A549 (cell line): ENCODE data around the gene NT5C3A. TPM values are rescaled to one million over a fixed set of nuclear protein-coding genes. Genes with fewer than 3 reads are reported as not detected.

Source experiments
- ATAC-seq, 2 experiments: fragments of 200-7000 bp in 1 of 2; fragments of >200 bp in 1 of 2; cut with Nextera tagmentation in 1 of 2; cut with Tn5 transposase in 1 of 2; 3 replicates each; pipeline versions ENCODE4 v1.8.0 to v1.9.1; 2018 to 2020; ENCODE audit warnings: mild to moderate bottlenecking in 1 of 2, moderate library complexity in 1 of 2
- CTCF ChIA-PET: fragments of 300-600 bp; sonication (Branson Sonifier 250); formaldehyde crosslinking; extraction: SDS; loops from one replicate; lab custom pipeline; 2021; ENCODE audit warnings: antibody characterized with exemption, inconsistent platforms; lab: Yijun Ruan, JAX
- POLR2A ChIA-PET: fragments of 350-600 bp; formaldehyde crosslinking; extraction: SDS; loops from one replicate; lab custom pipeline; 2021; ENCODE audit warnings: antibody characterized with exemption, inconsistent platforms; lab: Yijun Ruan, JAX
- DNase-seq, 2 experiments: peaks; one replicate each; pipeline versions ENCODE4 v3.0.0 to v3.0.0-alpha.2; 2011 to 2016; ENCODE audit warnings: low read depth in 1 of 2, low spot score in 1 of 2
- FAIRE-seq: peaks from 2 replicates; lab custom pipeline; 2011; peaks lifted over from hg19 to GRCh38; lab: Jason Lieb, UNC
- H3K27ac ChIP-seq, 2 experiments: fragments of >200 bp; sonication (Bioruptor Twin); formaldehyde crosslinking; 3 replicates each; pipeline ENCODE4 v1.5.1; 2016 to 2017
- H3K4me1 ChIP-seq: fragments of >200 bp; sonication (Bioruptor Twin); formaldehyde crosslinking; 3 replicates; pipeline ENCODE4 v1.6.1; 2016
- H3K4me2 ChIP-seq: fragments of >200 bp; sonication (Bioruptor Twin); formaldehyde crosslinking; 3 replicates; pipeline ENCODE4 v1.6.1; 2016
- H3K4me3 ChIP-seq: fragments of >200 bp; sonication (Bioruptor Twin); formaldehyde crosslinking; 3 replicates; pipeline ENCODE4 v1.5.1; 2016
- H3K9me3 ChIP-seq: fragments of >200 bp; sonication (Bioruptor Twin); formaldehyde crosslinking; 3 replicates; pipeline ENCODE4 v1.6.1; 2016
- ATOH8 ChIP-seq: fragments of 250-450 bp; sonication (Bioruptor Pico); IDR thresholded peaks from 2 replicates; pipeline ENCODE4 v1.5.0; 2020; ENCODE audit warnings: low read depth, mild to moderate bottlenecking, moderate library complexity
- CBX2 ChIP-seq: fragments of 200-600 bp; sonication (generic); IDR thresholded peaks from 2 replicates; pipeline ENCODE4 v1.6.1; 2016; ENCODE audit warnings: low read depth, mild to moderate bottlenecking, borderline replicate concordance
- CTCF ChIP-seq: fragments of >200 bp; sonication (Bioruptor Twin); formaldehyde crosslinking; IDR thresholded peaks from 3 replicates; pipeline ENCODE4 v1.5.1; 2016
- E2F6 ChIP-seq: IDR thresholded peaks from 2 replicates; pipeline ENCODE4 v1.6.1; 2012; ENCODE audit warnings: low read depth, borderline replicate concordance
- ELK1 ChIP-seq: fragments of 150-350 bp; IDR thresholded peaks from 2 replicates; pipeline ENCODE4 v1.6.1; 2014; ENCODE audit warnings: low read depth, mild to moderate bottlenecking, low read length
- HOXA7 ChIP-seq: fragments of 250-450 bp; sonication (Bioruptor Pico); IDR thresholded peaks from 2 replicates; pipeline ENCODE4 v1.5.0; 2020; ENCODE audit warnings: mild to moderate bottlenecking, moderate library complexity
- HOXB13 ChIP-seq: fragments of 250-450 bp; sonication (Bioruptor Pico); IDR thresholded peaks from 2 replicates; pipeline ENCODE4 v1.5.0; 2020; ENCODE audit warnings: low read depth, mild to moderate bottlenecking, moderate library complexity
- MYC ChIP-seq: IDR thresholded peaks from 2 replicates; pipeline ENCODE4 v1.6.1; 2012; ENCODE audit warnings: mild to moderate bottlenecking, inconsistent platforms, low read length, improper control_type of control experiment, borderline replicate concordance
- POLR2A ChIP-seq: IDR thresholded peaks from 2 replicates; pipeline ENCODE4 v1.6.1; 2012; ENCODE audit warnings: mild to moderate bottlenecking, low read length
- RAD21 ChIP-seq, 2 experiments: fragments of >200 bp in 1 of 2; sonication (Bioruptor Twin) in 1 of 2; formaldehyde crosslinking in 1 of 2; IDR thresholded peaks in 1 of 2; conservative IDR thresholded peaks in 1 of 2; 2 replicates in 1 of 2; 3 replicates in 1 of 2; pipeline ENCODE4 v1.6.1; 2012 to 2018; ENCODE audit warnings: inconsistent platforms in 1 of 2
- SREBF2 ChIP-seq: fragments of 450-650 bp; IDR thresholded peaks from 2 replicates; pipeline ENCODE4 v1.6.1; 2014; ENCODE audit warnings: mild to moderate bottlenecking, moderate library complexity
- TP53 ChIP-seq: fragments of 250-450 bp; sonication (Bioruptor Pico); IDR thresholded peaks from 2 replicates; pipeline ENCODE4 v1.5.0; 2021; ENCODE audit warnings: mild to moderate bottlenecking, moderate library complexity
- USF2 ChIP-seq: fragments of 450-650 bp; IDR thresholded peaks from 2 replicates; pipeline ENCODE4 v1.6.1; 2014; ENCODE audit warnings: antibody characterized with exemption
- ZNF302 ChIP-seq: fragments of 250-450 bp; sonication (Bioruptor Pico); IDR thresholded peaks from 2 replicates; pipeline ENCODE4 v1.9.0; 2021; ENCODE audit warnings: inconsistent platforms, mild to moderate bottlenecking, moderate library complexity
- WGBS: methylation state at CpG from one replicate; pipeline ENCODE4 v1.1.6; 2017; ENCODE audit errors: missing lambda C conversion rate; 5-methylcytosine and 5-hydroxymethylcytosine counted together
- polyA plus RNA-seq, 4 experiments: library from polyadenylated mRNA; depleted of rRNA in 3 of 4; stranded (reverse); fragments of >200 nt; fragmentation: RNase III in 1 of 4; extraction: RNeasy Plus Mini Kit Qiagen cat#74134 plus additional on column Dnase treatment in 1 of 4; gene quantifications; 2 replicates in 3 of 4; 3 replicates in 1 of 4; pipeline ENCODE4 v1.2.3, GENCODE V29; 2011 to 2017

Gene NT5C3A
- polyA plus RNA-seq, 2 of the 4 experiments (the other 2 are of a cell fraction), result 38.2 to 59.6 TPM

- Histone ChIP-seq H3K27ac (no peak overlapping the region), H3K4me3 (no peak overlapping the region), H3K4me1 (peaks cover 25% of the 10 kb centered on the region), H3K4me2 (no peak overlapping the region), H3K9me3 (no peaks in the 10 kb centered on the region)
- no peak for ATAC-seq
- TF ChIP-seq USF2, result peak; percentile 41; the same call in 1 of the 2 replicates
- TF ChIP-seq CBX2, result no peak
- DNase-seq, result no peak
- ChIA-PET POLR2A (no interaction called here), CTCF (interaction anchor here (0.7 to 1.4 kb wide), 3 partner anchors 38 to 157 kb away, joined by 3 to 4 read pairs (median 3); partner anchors contain the start of genes KBTBD2 and RP9)
- WGBS, result 90% methylated on average over 3 of the region's 3 CpGs
- no peak for FAIRE-seq
Measured at GRCh38 chr7:33048257-33048656, 14.3 kb downstream of the NT5C3A start.

GRCh38 chr7:33044986-33045385 lies 17.6 kb downstream of the NT5C3A start:
- 32% methylated on average over 2 of the region's 2 CpGs for WGBS
- ChIA-PET POLR2A (no interaction called here), CTCF (interaction anchor here (1.0 to 2.0 kb wide), 4 partner anchors 9 to 33 kb away, joined by 3 to 5 read pairs (median 4); partner anchors contain the start of gene NT5C3A)
- H3K4me1 ChIP-seq, result peaks cover 56% of the 10 kb centered on the region
- no peaks in the 10 kb centered on the region for H3K9me3 ChIP-seq
- peak overlapping the region; percentile 72 for H3K4me2 ChIP-seq
- ATAC-seq, result no peak
- H3K27ac ChIP-seq, result peak overlapping the region in 1 of 2 experiments; percentile 21; a peak in 2 of 6 replicates
- FAIRE-seq, result no peak
- TF ChIP-seq TP53 (CRISPR knock-in tag) (no peak), ATOH8 (CRISPR knock-in tag) (no peak), HOXA7 (CRISPR knock-in tag) (no peak), POLR2A (no peak), ELK1 (no peak), E2F6 (no peak), RAD21 (conservative IDR thresholded peaks at IDR 0.05 in 1 of 2, IDR thresholded peaks at IDR 0.05 in 1 of 2) (no peak)
- no peak overlapping the region for H3K4me3 ChIP-seq
- DNase-seq, result no peak

- ATAC-seq (peak; percentile 85 to 87), FAIRE-seq (no peak), DNase-seq (peak; percentile 60 to 82)
- no peak overlapping the region; the same call in 2 of the 3 replicates for H3K4me3 ChIP-seq
- WGBS, result 3% methylated on average over 3 of the region's 3 CpGs
- H3K27ac ChIP-seq, result peak overlapping the region; percentile 61 to 72; a peak in 5 of 6 replicates
- no peaks in the 10 kb centered on the region for H3K9me3 ChIP-seq
- ChIA-PET CTCF (interaction anchor here (0.7 to 2.0 kb wide), 5 partner anchors 9 to 32 kb away, joined by 3 to 5 read pairs (median 4); partner anchors contain the start of gene NT5C3A), POLR2A (interaction anchor here (0.7 kb wide), 1 partner anchor 18 kb away, joined by 3 read pairs; the partner anchor contains the start of gene NT5C3A)
- H3K4me1 ChIP-seq, result peaks cover 56% of the 10 kb centered on the region
- H3K4me2 ChIP-seq, result peak overlapping the region; percentile 72
- TF ChIP-seq CTCF (peak; percentile 13; the same call in 1 of the 3 replicates), ZNF302 (CRISPR knock-in tag) (no peak), SREBF2 (no peak), HOXB13 (CRISPR knock-in tag) (no peak), MYC (no peak), RAD21 (conservative IDR thresholded peaks at IDR 0.05 in 1 of 2, IDR thresholded peaks at IDR 0.05 in 1 of 2) (0 out of 5 replicates have a peak, but pooled peaks of 1 of the 2 experiments have one; percentile 9)
Measured at GRCh38 chr7:33044401-33044718, 18.2 kb downstream of the NT5C3A start.
